ENCODE measurements around the gene RINL.

- TF ChIP-seq OVOL2 (CRISPR knock-in tag; IDR thresholded peaks at IDR 0.05; ENCODE audit: borderline replicate concordance) (no peak), MYBL2 (CRISPR knock-in tag; IDR thresholded peaks at IDR 0.05) (no peak), USF2 (CRISPR knock-in tag; IDR thresholded peaks at IDR 0.05) (no peak), SMAD3 (CRISPR knock-in tag; IDR thresholded peaks at IDR 0.05; ENCODE audit: borderline replicate concordance) (no peak), CTCF (IDR thresholded peaks at IDR 0.05) (no peak), IRF1 (CRISPR knock-in tag; IDR thresholded peaks at IDR 0.05) (no peak), FOXP4 (CRISPR knock-in tag; IDR thresholded peaks at IDR 0.05) (no peak)
These were observed 58.7 kb downstream of the RINL start for GRCh38 chr19:38819231-38819920.

Data from WTC11 (cell line).